ENCODE measurements around the gene DAAM2.

DAAM2 gene

DNA sequence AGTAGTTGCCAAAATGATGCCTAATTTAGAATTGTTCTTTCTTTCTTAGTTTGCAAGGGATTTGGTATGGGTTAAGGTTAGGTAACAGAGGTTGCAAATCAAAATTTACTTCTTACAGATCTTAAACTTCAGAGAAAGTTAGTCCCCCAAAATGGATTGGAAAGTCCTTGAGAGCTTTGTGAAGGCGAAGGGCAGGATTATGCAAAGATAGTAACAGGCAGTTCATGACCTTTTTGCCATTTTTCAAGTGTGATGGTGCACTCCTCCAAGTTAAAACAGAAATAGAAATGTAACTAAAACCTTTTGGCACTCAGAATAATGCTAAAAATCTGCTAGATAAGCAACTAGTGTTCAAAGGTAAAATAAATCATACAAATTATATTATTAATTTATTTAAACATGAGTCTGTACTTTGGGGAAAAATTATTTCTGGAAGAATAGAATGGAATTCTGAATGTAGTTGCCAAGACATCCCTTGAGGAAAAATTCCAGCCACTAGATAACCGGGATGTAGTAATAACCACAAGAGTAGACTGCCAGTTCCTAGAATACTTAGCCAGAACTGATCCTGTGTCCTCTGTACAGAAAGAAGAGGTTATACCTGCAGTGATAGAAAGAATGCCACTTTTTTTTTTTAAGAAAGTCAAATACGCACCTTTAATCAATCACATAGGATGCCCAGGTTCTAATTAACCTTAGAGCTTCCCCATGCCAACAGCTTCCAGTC is 31.8 kb upstream of the DAAM2 start:
- Histone ChIP-seq H2BK15ac (ENCODE audit: low read length) (no peak overlapping the region), H2BK12ac (ENCODE audit: low read length) (no peak overlapping the region), H3K36me3 (replicated peaks in 1 of 2; ENCODE audit: control insufficient read depth in 2 of 2, insufficient read depth in 2 of 2, low read length in 2 of 2) (no peaks in the 10 kb centered on the region), H3K18ac (ENCODE audit: low read length) (no peak overlapping the region), H4K8ac (ENCODE audit: low read depth, low read length) (no peak overlapping the region), H3K79me1 (ENCODE audit: low read depth, low read length) (no peaks in the 10 kb centered on the region), H2BK5ac (ENCODE audit: low read length) (no peak overlapping the region), H3K4me2 (ENCODE audit: insufficient read depth, low read length, poor library complexity, severe bottlenecking) (no peak overlapping the region), H3K4me1 (ENCODE audit: control insufficient read depth in 2 of 2, insufficient read depth in 1 of 2, low read depth in 1 of 2, low read length in 2 of 2) (no peaks in the 10 kb centered on the region), H3K23ac (ENCODE audit: low read depth, low read length, poor library complexity) (no peak overlapping the region), H3K27me3 (ENCODE audit: control insufficient read depth in 3 of 3, insufficient read depth in 3 of 3, low read depth in 1 of 3, low read length in 3 of 3) (no peaks in the 10 kb centered on the region), H2BK120ac (ENCODE audit: low read depth, low read length) (no peak overlapping the region), H4K91ac (ENCODE audit: low read depth, low read length, poor library complexity) (no peak overlapping the region), H2AK5ac (ENCODE audit: low read depth, low read length) (no peak overlapping the region), H3K4ac (ENCODE audit: low read length) (no peak overlapping the region), H3K9me3 (replicated peaks in 1 of 2; ENCODE audit: control insufficient read depth in 2 of 2, insufficient read depth in 1 of 2, low read depth in 1 of 2, low read length in 2 of 2) (no peaks in the 10 kb centered on the region), H3K14ac (ENCODE audit: low read length) (no peak overlapping the region), H3K9ac (ENCODE audit: low read depth, low read length, poor library complexity) (no peak overlapping the region), H3K4me3 (ENCODE audit: low read length in 2 of 2) (no peak overlapping the region), H3K27ac (replicated peaks; ENCODE audit: low read length) (no peak overlapping the region), H2AFZ (ENCODE audit: low read length) (no peak overlapping the region)
- no CpG with 5 or more reads among the region's 3 CpGs for WGBS, 2 donors (ENCODE audit: extremely low coverage in 2 of 2, insufficient read length in 2 of 2, insufficient replicate concordance in 1 of 2)
- DNase-seq (ENCODE audit: low spot score), result no peak

- no peak overlapping the region for H4K8ac ChIP-seq (ENCODE audit: low read depth, low read length)
- no CpG with 5 or more reads among the region's 3 CpGs for WGBS, 2 donors (ENCODE audit: extremely low coverage in 2 of 2, insufficient read length in 2 of 2, insufficient replicate concordance in 1 of 2)
- H3K27me3 ChIP-seq (ENCODE audit: control insufficient read depth in 3 of 3, insufficient read depth in 3 of 3, low read depth in 1 of 3, low read length in 3 of 3), result no peaks in the 10 kb centered on the region
- no peak overlapping the region for H2AK5ac ChIP-seq (ENCODE audit: low read depth, low read length)
- no peak overlapping the region for H2AFZ ChIP-seq (ENCODE audit: low read length)
- H3K9me3 ChIP-seq (replicated peaks in 1 of 2; ENCODE audit: control insufficient read depth in 2 of 2, insufficient read depth in 1 of 2, low read depth in 1 of 2, low read length in 2 of 2), result no peaks in the 10 kb centered on the region
- no peak overlapping the region for H2BK15ac ChIP-seq (ENCODE audit: low read length)
- no peak for DNase-seq (ENCODE audit: low spot score)
- H3K4me1 ChIP-seq (ENCODE audit: control insufficient read depth in 2 of 2, insufficient read depth in 1 of 2, low read depth in 1 of 2, low read length in 2 of 2), result no peaks in the 10 kb centered on the region
- H2BK12ac ChIP-seq (ENCODE audit: low read length), result no peak overlapping the region
- H3K14ac ChIP-seq (ENCODE audit: low read length), result no peak overlapping the region
- no peaks in the 10 kb centered on the region for H3K79me1 ChIP-seq (ENCODE audit: low read depth, low read length)
- H3K4me3 ChIP-seq (ENCODE audit: low read length in 2 of 2), result no peak overlapping the region
- H4K91ac ChIP-seq (ENCODE audit: low read depth, low read length, poor library complexity), result no peak overlapping the region
- no peak overlapping the region for H3K18ac ChIP-seq (ENCODE audit: low read length)
- no peak overlapping the region for H3K27ac ChIP-seq (replicated peaks; ENCODE audit: low read length)
- no peak overlapping the region for H3K4me2 ChIP-seq (ENCODE audit: insufficient read depth, low read length, poor library complexity, severe bottlenecking)
- no peak overlapping the region for H2BK120ac ChIP-seq (ENCODE audit: low read depth, low read length)
- no peak overlapping the region for H3K9ac ChIP-seq (ENCODE audit: low read depth, low read length, poor library complexity)
- no peaks in the 10 kb centered on the region for H3K36me3 ChIP-seq (replicated peaks in 1 of 2; ENCODE audit: control insufficient read depth in 2 of 2, insufficient read depth in 2 of 2, low read length in 2 of 2)
- H3K4ac ChIP-seq (ENCODE audit: low read length), result no peak overlapping the region
- no peak overlapping the region for H3K23ac ChIP-seq (ENCODE audit: low read depth, low read length, poor library complexity)
- H2BK5ac ChIP-seq (ENCODE audit: low read length), result no peak overlapping the region
Observed at GRCh38 chr6:39765508-39766065, 26.6 kb upstream of the DAAM2 start.

- no CpG with 5 or more reads among the region's 5 CpGs for whole genome bisulfite sequencing, 2 donors (ENCODE audit: extremely low coverage in 2 of 2, insufficient read length in 2 of 2, insufficient replicate concordance in 1 of 2)
Observed at GRCh38 chr6:39769012-39769411, 23.2 kb upstream of the DAAM2 start.

DNA sequence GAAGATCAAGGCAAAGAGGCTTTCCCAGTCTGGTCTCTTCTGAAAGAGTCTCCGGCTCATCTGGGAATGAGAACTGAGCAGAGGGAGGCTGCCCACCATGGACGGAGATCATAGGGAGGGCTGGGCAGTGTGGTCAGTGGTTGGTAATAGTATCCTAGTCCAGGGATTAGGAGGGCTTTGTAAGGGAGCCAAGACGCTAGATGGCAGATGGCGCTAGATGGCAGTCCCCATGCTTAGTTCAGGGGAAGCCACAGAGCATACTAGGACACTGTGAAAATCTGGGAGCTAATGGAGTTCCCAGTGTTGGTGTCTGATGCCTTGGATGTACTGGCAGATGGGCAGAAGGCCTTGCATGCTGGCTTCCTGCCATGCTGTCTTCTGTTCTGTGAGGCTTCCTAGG is 21.7 kb upstream of the DAAM2 start:
- Histone ChIP-seq H3K23ac (ENCODE audit: low read depth, low read length, poor library complexity) (no peak overlapping the region), H3K27me3 (ENCODE audit: control insufficient read depth in 3 of 3, insufficient read depth in 3 of 3, low read depth in 1 of 3, low read length in 3 of 3) (no peaks in the 10 kb centered on the region), H3K14ac (ENCODE audit: low read length) (no peak overlapping the region), H2AFZ (ENCODE audit: low read length) (no peak overlapping the region), H3K9me3 (replicated peaks in 1 of 2; ENCODE audit: control insufficient read depth in 2 of 2, insufficient read depth in 1 of 2, low read depth in 1 of 2, low read length in 2 of 2) (no peaks in the 10 kb centered on the region), H2BK12ac (ENCODE audit: low read length) (no peak overlapping the region), H3K79me1 (ENCODE audit: low read depth, low read length) (no peaks in the 10 kb centered on the region), H3K18ac (ENCODE audit: low read length) (peak overlapping the region; percentile 44), H2BK5ac (ENCODE audit: low read length) (no peak overlapping the region), H4K91ac (ENCODE audit: low read depth, low read length, poor library complexity) (no peak overlapping the region), H3K4me1 (ENCODE audit: control insufficient read depth in 2 of 2, insufficient read depth in 1 of 2, low read depth in 1 of 2, low read length in 2 of 2) (no peaks in the 10 kb centered on the region), H4K8ac (ENCODE audit: low read depth, low read length) (no peak overlapping the region), H2BK15ac (ENCODE audit: low read length) (no peak overlapping the region), H3K4ac (ENCODE audit: low read length) (no peak overlapping the region), H3K9ac (ENCODE audit: low read depth, low read length, poor library complexity) (no peak overlapping the region), H3K36me3 (replicated peaks in 1 of 2; ENCODE audit: control insufficient read depth in 2 of 2, insufficient read depth in 2 of 2, low read length in 2 of 2) (no peaks in the 10 kb centered on the region), H3K4me2 (ENCODE audit: insufficient read depth, low read length, poor library complexity, severe bottlenecking) (no peak overlapping the region), H3K27ac (replicated peaks; ENCODE audit: low read length) (no peak overlapping the region), H3K4me3 (ENCODE audit: low read length in 2 of 2) (no peak overlapping the region), H2BK120ac (ENCODE audit: low read depth, low read length) (no peak overlapping the region), H2AK5ac (ENCODE audit: low read depth, low read length) (no peak overlapping the region)
- WGBS, 2 donors (ENCODE audit: extremely low coverage in 2 of 2, insufficient read length in 2 of 2, insufficient replicate concordance in 1 of 2), result no CpG with 5 or more reads among the region's 4 CpGs
- no peak for DNase-seq (ENCODE audit: low spot score)

More at GRCh38 chr6:39769012-39769411, 23.2 kb upstream of the DAAM2 start:
- Histone ChIP-seq H3K27me3 (ENCODE audit: control insufficient read depth in 3 of 3, insufficient read depth in 3 of 3, low read depth in 1 of 3, low read length in 3 of 3) (no peaks in the 10 kb centered on the region), H3K14ac (ENCODE audit: low read length) (no peak overlapping the region), H3K27ac (replicated peaks; ENCODE audit: low read length) (no peak overlapping the region), H3K23ac (ENCODE audit: low read depth, low read length, poor library complexity) (no peak overlapping the region), H2AK5ac (ENCODE audit: low read depth, low read length) (no peak overlapping the region), H3K4me3 (ENCODE audit: low read length in 2 of 2) (no peak overlapping the region), H3K4me1 (ENCODE audit: control insufficient read depth in 2 of 2, insufficient read depth in 1 of 2, low read depth in 1 of 2, low read length in 2 of 2) (no peaks in the 10 kb centered on the region), H2BK120ac (ENCODE audit: low read depth, low read length) (no peak overlapping the region), H3K18ac (ENCODE audit: low read length) (no peak overlapping the region), H3K9ac (ENCODE audit: low read depth, low read length, poor library complexity) (no peak overlapping the region), H3K36me3 (replicated peaks in 1 of 2; ENCODE audit: control insufficient read depth in 2 of 2, insufficient read depth in 2 of 2, low read length in 2 of 2) (no peaks in the 10 kb centered on the region), H3K9me3 (replicated peaks in 1 of 2; ENCODE audit: control insufficient read depth in 2 of 2, insufficient read depth in 1 of 2, low read depth in 1 of 2, low read length in 2 of 2) (no peaks in the 10 kb centered on the region), H2BK15ac (ENCODE audit: low read length) (no peak overlapping the region), H3K4ac (ENCODE audit: low read length) (no peak overlapping the region), H2BK5ac (ENCODE audit: low read length) (no peak overlapping the region), H2BK12ac (ENCODE audit: low read length) (no peak overlapping the region), H4K91ac (ENCODE audit: low read depth, low read length, poor library complexity) (no peak overlapping the region), H3K4me2 (ENCODE audit: insufficient read depth, low read length, poor library complexity, severe bottlenecking) (no peak overlapping the region), H4K8ac (ENCODE audit: low read depth, low read length) (no peak overlapping the region), H2AFZ (ENCODE audit: low read length) (no peak overlapping the region), H3K79me1 (ENCODE audit: low read depth, low read length) (no peaks in the 10 kb centered on the region)
- DNase-seq (ENCODE audit: low spot score), result no peak

All from neuronal stem cell (in vitro differentiated cells).